ENCODE data around the gene NCOA7.

DNA sequence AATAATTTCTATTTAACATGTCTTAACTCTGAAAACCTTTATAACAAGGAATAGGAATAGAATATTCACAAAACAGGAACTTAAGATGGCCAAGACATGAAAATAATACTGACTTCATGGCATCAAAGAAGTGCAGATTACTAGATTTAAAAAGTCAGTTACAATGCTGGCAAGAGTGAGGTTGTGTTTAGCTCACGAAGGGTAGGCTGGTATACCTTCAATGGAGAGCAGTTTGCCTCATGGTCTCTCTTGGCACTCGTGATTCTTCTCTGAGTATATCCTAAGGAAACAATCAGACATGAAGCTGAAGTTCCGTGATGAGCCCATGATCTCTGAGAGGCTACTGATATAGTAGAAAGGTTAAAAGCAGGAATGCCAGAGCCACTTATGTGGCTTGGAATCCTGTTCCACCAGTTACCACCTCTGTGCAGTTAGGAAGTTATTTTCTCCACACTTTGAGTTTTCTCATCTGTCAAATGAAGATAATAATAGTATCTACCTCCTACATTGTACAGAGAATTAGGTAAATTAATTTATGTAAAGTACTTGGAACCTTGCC is 7.2 kb downstream of the NCOA7 start:
- TF ChIP-seq, protein P1, sequence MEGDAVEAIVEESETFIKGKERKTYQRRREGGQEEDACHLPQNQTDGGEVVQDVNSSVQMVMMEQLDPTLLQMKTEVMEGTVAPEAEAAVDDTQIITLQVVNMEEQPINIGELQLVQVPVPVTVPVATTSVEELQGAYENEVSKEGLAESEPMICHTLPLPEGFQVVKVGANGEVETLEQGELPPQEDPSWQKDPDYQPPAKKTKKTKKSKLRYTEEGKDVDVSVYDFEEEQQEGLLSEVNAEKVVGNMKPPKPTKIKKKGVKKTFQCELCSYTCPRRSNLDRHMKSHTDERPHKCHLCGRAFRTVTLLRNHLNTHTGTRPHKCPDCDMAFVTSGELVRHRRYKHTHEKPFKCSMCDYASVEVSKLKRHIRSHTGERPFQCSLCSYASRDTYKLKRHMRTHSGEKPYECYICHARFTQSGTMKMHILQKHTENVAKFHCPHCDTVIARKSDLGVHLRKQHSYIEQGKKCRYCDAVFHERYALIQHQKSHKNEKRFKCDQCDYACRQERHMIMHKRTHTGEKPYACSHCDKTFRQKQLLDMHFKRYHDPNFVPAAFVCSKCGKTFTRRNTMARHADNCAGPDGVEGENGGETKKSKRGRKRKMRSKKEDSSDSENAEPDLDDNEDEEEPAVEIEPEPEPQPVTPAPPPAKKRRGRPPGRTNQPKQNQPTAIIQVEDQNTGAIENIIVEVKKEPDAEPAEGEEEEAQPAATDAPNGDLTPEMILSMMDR (conservative IDR thresholded peaks at IDR 0.05) = no peak
- no peak for TF ChIP-seq EZH2 (IDR thresholded peaks at IDR 0.05; ENCODE audit: low read depth)

Data from PC-9 (cell line).